Measurements from ENCODE around the gene CCDC197.

Gene CCDC197

DNA sequence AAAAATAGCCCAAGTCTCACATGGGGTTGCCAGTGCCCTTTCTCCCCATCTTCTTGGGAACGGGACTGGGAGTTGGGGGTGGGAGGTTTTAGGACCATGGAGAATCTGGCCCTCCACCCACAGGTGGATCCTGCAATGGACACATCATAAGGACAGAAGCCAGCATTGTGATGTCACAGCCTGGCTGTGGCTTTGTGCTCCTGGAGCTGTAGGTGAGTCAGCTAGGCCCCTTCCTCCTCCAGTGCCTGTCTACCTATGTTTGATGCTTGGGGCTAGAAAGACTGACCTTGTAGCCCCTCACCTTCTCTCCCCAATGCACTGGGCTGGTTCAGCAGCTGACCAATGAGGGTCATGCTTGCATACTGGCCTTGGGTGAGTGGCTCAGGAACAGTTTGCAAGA is at the start of gene CCDC197:
TSS of gene CCDC197 (plus strand) at position 220 of the 400 bp plus-strand sequence. CDS start 831 bp downstream, outside the sequence.
- no peak for DNase-seq (ENCODE audit: low read depth in 2 of 3, low spot score in 2 of 3)

DNA sequence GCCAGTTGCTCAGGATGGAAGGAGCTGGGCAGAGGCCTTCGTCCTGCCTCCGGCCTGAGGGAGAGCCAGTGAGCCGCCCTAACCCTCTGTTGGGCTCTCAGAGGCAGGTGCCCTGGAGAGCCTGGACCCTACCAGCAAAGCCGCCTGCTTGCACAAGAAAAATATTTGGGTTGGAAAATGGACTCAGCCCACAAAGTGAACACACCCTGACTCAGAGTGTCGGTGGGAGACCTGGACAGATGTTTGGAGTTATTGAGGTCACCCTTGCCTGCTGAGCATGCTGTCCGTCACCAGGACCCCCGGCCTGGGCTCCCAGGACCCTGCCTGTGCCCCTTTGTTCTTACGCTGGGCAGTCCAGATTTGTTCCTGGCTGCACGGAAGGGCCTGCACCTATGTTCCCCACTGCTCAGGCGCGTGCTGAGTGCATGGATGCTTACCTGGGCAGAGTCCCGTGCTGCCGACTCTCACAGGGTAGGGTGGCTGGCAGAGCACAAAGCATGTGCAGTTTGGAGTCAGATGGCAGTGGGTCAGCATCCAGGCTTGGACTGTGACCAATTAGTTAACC is 47.5 kb upstream of the CCDC197 start:
- DNase-seq (ENCODE audit: low read depth in 2 of 3, low spot score in 2 of 3): no peak

DNA sequence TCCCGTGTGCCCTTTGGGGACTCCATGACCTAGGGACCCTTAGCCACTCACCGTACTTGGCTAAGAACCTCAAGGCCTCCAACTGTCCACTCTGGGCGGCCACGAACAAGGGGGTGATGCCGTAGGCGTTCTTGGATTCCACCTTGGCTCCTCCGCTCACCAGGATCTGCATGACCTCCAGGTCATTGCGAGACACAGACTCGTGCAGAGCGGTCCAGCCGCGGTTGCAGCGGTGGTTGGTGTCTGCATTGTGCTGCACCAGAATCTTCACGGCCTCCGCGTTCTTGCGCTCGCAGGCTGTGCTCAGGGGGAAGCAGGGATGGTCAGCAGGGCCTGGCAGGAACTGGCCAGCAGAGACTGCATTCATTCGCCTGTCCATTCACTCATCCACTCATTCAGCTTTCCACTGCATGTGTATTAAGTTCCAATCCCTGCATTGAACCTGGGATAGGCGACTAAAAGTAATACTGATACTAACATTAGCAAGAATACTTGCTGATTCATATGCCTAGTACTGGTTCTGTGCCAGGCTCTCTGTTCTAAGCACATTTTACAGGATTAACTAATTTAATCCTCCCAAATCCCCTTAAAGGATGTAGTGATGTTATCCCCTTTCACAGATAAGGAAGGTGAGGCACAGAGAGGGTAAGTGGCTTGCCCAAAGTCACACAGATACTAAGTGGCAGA is 46.0 kb upstream of the CCDC197 start:
- DNase-seq (ENCODE audit: low read depth in 2 of 3, low spot score in 2 of 3): no peak

DNA sequence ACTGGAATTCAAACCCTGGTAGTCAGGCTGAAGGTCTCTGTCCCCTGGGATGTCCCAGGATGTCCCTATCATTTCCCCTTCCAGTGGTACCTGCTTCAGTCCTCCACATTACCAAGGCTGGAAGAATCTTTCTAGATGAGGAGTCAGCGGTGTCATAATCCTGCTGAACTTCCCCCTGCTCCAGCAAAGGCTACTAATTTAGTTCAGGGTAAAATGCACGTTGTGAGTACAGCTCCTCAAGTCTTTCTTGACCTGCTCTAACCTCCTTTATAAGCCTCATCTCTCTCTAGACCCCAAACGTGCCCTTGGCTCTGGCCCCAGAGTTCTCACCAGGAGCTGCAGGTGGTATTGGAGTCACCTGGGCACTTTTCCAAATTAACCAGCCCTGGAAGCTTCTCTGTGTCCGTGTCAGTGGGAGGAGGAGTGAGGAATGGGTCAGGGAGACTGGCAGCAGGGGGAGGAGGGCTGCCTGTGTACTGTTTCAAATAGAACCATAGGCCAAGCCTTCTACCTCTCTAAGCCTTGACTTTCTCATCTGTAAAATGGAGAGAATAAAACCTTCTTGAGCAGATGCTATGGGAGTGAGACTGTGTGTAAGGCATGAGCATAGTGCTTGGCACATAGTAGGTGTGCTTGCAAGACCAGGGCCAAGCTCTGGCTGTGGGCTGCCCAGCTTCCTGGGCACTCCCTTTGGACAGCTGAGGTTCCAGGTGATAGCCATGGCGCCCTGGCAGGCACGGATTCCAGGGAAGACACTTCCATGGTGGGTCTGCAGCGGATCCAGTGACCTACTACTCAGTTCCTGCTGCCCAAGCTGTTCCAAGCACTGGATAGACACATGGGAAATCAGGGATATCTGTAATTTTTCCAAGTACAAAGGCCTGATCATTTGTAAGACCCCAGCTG is 45.2 kb upstream of the CCDC197 start:
- no peak for DNase-seq (ENCODE audit: low read depth in 2 of 3, low spot score in 2 of 3)

DNA sequence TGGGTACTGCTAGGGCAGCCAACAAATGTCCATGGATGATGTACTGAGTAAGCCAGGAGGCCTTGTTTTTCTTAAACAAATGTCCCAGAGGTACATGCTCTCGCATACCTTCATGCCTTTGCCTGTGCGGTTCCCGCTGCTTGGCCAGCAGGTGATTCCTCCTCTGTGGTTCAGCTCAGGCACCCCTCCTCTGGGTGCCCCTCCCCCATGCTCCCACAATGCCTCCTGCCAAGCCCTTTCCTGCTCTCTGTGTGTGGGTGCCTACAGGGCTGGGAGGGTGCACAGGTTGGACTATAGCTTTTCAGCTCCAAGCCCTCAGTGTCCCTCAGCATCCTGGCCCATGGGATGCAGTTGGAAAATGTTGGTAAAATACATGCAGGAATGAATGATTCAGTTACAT is 44.3 kb upstream of the CCDC197 start:
- no peak for DNase-seq (ENCODE audit: low read depth in 2 of 3, low spot score in 2 of 3)

DNA sequence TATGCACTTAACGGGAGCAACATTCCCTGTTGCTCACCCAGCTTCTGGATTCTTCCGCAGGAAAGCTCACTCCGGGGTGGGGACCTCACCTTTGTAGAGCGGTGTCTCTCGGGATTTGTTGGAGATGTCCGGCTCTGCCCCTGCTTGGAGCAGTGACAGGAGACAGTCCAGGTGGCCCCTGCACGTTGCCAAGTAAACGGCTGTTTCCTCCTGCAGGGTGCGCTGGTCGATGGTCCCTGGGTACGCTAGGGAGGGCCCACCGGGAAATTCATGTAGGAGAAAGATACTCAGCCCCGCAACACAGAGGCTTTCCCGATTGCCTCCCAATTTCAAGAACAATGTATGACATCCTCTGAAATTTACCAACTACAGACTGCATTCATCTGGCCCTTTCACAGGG is 43.8 kb upstream of the CCDC197 start:
- no peak for DNase-seq (ENCODE audit: low read depth in 2 of 3, low spot score in 2 of 3)

DNA sequence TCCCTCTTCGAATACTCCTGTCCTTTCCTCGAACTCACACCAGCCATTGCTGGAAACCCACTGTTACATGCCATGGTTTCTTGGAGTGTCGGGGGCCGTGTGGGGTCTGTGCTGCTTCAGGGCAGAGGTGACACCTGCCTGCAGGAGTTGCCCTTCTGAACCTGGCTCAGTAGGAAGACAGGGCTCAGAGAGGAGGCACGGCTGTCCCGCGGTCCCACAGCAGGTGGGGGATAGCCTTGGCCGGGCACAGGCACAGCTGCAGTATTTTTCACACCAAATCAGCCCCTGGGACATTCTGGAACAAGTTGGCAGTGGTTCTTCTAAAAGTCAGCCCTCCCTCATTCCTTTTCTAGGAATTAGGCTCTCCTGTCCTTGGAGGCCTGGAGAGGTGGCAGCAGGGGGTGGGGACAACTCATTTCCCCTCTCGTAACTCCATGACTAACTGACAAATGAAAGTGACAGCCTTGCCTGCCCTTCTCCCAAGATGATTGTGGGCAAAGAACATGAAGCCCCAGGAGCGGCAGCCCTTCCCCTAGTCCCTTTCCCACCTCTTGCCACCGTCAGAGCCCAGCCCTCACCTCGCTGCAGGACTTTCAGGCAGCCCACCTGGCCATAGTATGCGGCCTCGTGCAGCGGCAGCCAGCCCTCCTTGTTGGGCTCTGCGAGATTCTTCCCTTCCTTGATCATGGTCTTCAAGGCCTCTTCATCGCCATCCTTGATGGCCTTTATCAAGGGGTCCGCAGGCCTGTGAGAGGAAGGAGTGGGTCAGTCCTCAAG is 43.2 kb upstream of the CCDC197 start:
- no peak for DNase-seq (ENCODE audit: low read depth in 2 of 3, low spot score in 2 of 3)

DNA sequence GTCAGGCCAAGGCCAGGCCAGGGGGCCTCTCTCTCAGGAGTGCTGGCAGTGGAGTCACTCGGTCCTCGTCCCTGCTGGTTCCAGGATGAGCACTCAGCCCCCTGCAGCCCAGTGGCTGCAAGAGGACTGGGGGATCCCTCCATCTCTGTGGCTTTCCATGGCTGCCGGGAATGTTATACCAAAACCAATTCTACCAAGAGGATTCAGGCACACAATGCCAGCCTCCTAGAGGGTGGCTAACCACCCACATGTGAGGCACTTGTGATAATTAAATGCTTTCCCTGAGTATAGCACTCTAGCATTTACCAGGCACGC is 42.6 kb upstream of the CCDC197 start:
- DNase-seq (ENCODE audit: low read depth in 2 of 3, low spot score in 2 of 3): no peak

DNA sequence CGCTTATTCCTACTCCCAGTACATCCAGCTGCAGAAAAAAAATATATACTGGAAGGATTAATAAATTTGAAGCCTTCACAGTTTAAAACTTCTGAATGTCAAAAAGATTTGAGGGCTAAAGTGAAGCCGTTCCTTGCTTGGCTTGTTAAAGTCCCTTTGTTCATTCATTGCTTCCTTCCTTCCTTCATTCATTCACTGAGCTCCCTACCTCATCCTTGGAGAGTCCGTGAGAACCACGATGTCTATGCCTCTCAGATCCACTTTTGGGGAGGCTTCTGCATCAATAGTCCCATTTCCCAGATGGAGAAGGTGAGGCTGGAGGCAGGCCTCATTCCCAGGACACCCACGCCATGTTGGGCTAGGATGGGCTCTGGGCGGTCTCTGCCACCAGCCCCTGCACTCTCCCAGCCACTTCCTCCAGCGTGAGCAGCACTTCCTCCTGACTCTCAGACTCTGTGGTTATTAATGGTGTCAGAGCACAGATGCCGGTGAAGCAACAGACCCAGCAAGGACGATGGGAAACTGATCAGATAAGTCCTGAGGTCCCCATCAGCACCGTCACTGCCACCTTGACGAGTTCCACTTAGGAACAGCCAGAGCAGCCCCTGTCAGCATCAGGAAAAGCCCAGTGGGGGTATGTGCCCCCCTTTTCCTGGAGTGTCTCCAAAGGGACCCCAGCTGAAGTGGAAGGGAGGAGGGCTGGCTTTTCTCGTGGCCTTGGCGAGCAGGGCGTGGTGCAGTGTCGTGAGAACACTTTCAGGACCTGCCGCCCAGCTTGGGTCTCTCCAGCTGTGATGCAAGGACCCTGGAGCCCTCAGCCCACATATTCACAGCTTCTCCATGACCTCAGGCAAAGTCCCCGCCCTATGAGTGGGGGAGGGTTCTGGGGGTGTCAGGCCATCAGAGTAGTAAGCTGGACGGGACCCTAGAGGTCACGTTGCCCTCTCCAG is 41.9 kb upstream of the CCDC197 start:
- no peak for DNase-seq (ENCODE audit: low read depth in 2 of 3, low spot score in 2 of 3)

DNA sequence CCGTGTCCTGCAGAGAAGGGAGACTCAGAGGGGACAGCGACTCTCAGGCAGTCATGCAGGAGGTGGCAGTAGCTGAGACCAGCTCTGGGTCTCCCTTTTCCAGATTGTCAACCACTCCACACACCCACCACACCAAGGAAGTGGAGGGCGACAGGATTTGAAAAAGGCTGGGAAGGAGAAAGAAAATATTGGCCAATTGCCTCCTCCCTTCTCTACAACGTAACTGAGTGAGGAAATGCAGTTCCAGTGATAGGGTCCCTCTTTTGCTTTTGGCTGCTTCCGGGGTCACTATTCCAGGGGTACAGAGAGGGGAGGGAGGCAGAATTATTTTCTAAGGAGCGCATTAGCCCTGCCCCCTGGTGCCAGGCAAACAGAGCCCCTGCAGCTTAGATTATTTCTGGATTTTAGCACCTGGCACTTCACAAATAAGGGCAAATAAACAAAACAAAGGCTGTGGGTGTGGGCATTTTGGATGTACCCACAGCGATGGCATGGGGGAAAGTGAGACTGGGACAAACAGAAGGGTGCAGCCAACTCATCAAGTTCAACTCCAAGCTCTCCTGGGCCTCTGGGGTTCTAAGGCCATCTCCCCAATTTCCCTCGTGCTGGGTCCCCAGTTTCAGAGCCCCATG is 41.1 kb upstream of the CCDC197 start:
- no peak for DNase-seq (ENCODE audit: low read depth in 2 of 3, low spot score in 2 of 3)

DNA sequence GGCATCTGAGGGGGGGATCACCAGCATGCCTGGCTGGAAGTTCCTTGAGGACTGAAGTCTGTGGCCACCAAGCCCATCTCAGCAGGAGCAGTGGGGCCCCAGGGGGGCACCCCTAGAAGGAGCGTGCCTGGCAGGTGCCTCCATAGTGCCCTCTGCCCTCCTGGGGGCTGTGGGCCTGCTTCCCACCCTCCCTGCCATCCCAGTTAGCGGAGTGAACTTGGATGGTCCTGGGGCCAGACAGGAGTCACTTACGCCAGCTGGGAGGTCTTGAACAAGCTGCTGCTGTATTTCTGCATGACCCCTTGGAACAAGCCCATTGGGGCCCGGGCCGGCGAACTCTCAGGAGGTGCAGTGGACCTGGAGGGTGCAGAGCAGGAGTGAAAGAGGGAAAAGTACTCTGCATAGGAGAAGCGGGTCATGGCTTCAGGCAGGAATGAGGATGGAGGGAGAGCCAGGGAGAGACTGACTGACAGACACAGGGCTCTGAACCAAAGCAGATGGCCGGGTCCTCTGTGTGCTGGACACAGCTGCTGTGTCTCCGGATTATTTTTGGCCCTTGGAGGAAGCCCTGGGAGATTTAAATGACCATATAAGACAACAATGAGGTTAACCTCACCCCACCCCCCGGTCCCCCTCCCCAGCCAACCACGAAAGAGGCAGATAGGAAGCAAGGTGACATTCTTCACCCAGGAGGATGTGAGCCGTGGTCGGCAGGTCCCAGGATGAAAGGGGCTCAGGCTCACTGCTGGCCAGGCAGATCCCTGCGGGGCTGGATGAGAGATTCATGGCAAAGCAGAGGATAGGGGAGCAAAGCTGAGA is 40.4 kb upstream of the CCDC197 start:
- no peak for DNase-seq (ENCODE audit: low read depth in 2 of 3, low spot score in 2 of 3)

DNA sequence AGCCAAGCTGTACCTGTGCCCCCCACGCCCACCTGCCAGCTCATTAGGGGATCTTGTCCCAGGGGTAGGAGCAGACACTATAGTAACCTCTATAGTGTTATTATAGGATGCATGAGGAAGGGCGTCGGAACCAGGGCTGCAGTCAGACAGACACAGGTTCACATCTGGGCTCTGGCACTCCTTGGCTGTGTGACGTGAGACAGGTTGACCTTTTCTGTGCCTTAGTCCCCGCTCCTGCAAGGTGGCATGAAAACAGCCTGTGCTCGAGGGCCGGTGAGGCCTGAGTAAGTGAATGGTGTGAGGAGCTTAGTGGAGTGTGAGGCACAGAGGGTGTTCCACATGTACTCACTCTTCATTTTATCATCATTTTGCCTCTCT is 39.8 kb upstream of the CCDC197 start:
- no peak for DNase-seq (ENCODE audit: low read depth in 2 of 3, low spot score in 2 of 3)

DNA sequence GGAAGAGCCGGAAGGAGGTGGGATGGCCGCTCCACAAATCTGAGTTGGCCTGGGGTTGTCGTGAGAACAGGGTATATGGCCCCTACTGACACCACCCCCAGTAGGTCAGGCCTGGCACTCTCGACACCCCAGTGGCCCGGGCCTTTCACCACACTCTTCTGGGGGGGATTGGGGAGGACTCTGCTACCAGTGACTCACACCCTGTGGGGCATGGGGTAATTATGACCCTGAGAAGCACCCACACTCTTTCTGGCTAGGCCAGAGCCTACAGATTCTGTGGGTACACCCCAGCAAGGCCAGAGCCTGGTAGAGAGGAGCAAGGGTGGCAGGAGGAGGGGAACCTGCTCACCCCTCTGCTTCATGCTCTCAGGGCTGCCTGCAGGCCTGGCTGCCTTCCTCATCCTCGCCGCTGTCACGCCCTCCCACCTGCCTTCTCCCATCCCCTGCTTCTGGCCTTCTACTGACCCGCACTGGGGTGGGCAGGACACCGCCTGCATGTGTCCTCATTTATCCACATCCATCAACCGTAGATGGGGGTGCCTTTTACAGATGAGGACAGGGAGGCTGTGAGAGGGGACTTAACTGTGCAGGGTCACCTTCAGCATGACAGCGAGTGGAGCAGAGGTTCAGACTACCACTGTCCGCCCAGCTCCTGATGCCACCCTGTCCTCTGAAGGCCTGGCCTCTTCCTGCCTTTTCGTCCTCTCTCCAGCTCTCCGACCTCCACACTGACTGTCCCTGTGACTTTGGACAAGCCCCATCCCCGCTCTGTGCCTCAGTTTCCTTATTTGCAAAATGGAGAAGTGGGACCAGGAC is 39.1 kb upstream of the CCDC197 start:
- no peak for DNase-seq (ENCODE audit: low read depth in 2 of 3, low spot score in 2 of 3)

DNA sequence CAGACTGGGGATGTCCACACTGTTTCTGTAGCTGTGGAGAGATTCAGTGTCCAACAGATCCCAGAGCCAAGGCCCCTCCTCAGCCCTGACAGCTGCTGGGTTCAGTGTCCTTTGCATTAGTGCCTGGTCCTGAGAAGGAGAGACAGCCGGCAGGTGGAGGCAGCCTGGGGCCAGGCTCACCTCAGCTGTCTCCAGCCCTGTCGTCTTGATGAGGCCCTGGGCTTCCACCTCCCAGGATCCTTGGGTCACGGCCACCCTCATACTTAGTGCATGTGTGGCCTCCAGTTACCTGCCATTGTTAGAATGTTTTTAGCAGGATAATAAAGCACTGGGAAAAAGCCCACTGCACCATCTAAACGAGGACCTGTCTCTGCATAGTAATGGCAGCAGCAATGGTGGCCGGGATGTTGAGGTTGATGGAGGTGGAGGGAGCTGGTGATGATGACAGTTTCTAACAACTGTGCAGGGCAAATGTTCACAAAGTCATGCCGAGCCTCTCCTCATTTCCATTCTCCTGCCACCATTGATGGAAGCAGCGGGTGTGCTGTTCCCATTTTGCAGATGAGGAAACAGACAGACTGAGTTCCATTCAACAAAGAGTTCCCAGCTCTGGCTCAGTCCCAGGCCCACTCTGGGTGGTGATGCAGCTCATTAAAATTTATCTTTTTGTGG is 38.4 kb upstream of the CCDC197 start:
- no peak for DNase-seq (ENCODE audit: low read depth in 2 of 3, low spot score in 2 of 3)

DNA sequence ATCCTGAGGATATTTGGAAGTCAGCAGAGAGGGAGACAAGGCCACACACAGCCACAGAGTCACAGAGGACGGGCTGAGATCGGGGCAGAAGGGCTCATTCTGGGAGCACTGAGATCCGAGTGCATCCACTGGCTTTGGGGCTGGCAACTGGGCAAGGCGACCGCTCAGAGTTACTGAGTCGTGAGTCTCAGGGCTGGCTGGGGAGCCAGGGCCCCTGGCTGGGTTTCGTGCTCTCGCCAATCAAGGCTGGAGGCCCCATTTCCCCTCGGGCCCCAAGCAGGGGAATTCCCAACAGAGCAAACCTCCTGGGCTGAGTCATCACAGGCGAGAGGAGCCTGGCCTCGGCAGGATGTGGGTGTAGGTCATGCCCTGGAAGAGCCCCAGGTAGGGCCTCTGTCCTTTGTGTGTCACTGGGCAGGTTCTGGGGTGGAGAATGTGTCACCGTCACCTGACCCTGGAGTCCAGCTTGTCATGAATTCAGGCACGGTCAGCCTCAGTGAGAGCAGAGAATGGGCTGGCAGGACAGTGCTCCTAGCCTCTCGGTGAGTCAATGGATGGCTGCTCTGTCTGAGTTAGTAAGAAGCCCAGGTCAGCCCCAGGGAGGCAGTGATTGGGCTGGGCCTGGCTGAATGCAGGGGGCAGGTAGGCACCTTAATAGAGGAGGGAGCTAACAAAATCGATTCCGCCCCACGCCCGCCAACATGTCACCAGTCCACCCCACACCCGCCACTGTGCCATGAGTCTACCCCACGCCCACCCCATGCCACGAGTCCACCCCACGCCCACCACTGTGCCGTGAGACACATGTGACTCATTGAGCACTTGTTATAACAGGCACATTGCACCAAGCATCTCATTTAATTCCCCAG is 37.6 kb upstream of the CCDC197 start:
- peak; percentile 75 to 91 (median 86) for DNase-seq (ENCODE audit: low read depth in 2 of 3, low spot score in 2 of 3)

DNA sequence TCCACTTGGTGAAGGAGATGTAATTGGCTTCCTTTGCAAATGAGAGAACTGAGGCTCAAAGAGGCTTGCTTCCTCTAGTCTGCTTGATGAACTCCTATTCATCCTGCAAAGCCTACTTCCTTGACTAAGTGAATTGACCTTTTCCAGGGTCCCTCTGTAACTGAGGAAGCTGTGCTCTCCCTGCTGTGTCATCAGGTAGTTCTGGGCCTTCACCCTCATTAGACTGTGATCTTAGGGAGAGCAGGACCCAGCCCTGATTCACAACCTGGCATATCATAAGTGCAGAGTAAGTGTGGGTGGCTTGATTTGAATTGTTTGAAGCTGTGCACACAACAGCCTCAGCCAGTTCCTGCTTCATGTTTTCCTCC is 37.0 kb upstream of the CCDC197 start:
- no peak for DNase-seq (ENCODE audit: low read depth in 2 of 3, low spot score in 2 of 3)

Data from activated CD8-positive, alpha-beta memory T cell treated with anti-CD3 and anti-CD28 coated beads for 48 hours (primary cell).